HEK293T (cell line): ENCODE results near the gene RNF14.

Source experiments
- CTCF ChIA-PET: fragments of 350-600 bp; formaldehyde crosslinking; extraction: SDS; loops from one replicate; lab custom pipeline; 2021; ENCODE audit warnings: antibody characterized with exemption, inconsistent platforms; lab: Yijun Ruan, JAX
- POLR2A ChIA-PET: fragments of 350-600 bp; formaldehyde crosslinking; extraction: SDS; loops from one replicate; lab custom pipeline; 2020; ENCODE audit warnings: antibody characterized with exemption, inconsistent platforms; lab: Yijun Ruan, JAX
- DNase-seq: peaks from one replicate; pipeline ENCODE4 v3.0.0; 2012; ENCODE audit warnings: mixed read lengths; ENCODE audit errors: extremely low spot score
- ARNT ChIP-seq: fragments of 450-650 bp; IDR thresholded peaks from 2 replicates; pipeline ENCODE4 v1.6.1; 2017; ENCODE audit warnings: mild to moderate bottlenecking
- BHLHE40 ChIP-seq: fragments of 450-650 bp; IDR thresholded peaks from 2 replicates; pipeline ENCODE4 v1.6.1; 2016; ENCODE audit warnings: mild to moderate bottlenecking, moderate library complexity, borderline replicate concordance
- CTBP1 ChIP-seq: fragments of 450-650 bp; IDR thresholded peaks from 2 replicates; pipeline ENCODE4 v1.6.1; 2016; ENCODE audit warnings: borderline replicate concordance
- ELF4 ChIP-seq: fragments of 450-650 bp; IDR thresholded peaks from 2 replicates; pipeline ENCODE4 v1.6.1; 2017; ENCODE audit warnings: antibody characterized with exemption
- FOXA1 ChIP-seq: fragments of 450-650 bp; IDR thresholded peaks from 2 replicates; pipeline ENCODE4 v1.6.1; 2016; ENCODE audit warnings: mild to moderate bottlenecking
- FOXK2 ChIP-seq: fragments of 450-650 bp; IDR thresholded peaks from 2 replicates; pipeline ENCODE4 v1.6.1; 2016; ENCODE audit warnings: mild to moderate bottlenecking
- FOXM1 ChIP-seq: fragments of 450-650 bp; IDR thresholded peaks from 2 replicates; pipeline ENCODE4 v1.6.1; 2017; ENCODE audit warnings: mild to moderate bottlenecking, borderline replicate concordance
- HDGF ChIP-seq: fragments of 450-650 bp; IDR thresholded peaks from 2 replicates; pipeline ENCODE4 v1.6.1; 2017; ENCODE audit warnings: antibody characterized with exemption, borderline replicate concordance
- L3MBTL2 ChIP-seq: fragments of 450-650 bp; conservative IDR thresholded peaks from 2 replicates; pipeline ENCODE4 v1.6.1; 2016; ENCODE audit warnings: mild to moderate bottlenecking
- LEF1 ChIP-seq: fragments of 450-650 bp; IDR thresholded peaks from 2 replicates; pipeline ENCODE4 v1.6.1; 2017; ENCODE audit warnings: mild to moderate bottlenecking, borderline replicate concordance
- NFRKB ChIP-seq: fragments of 450-650 bp; IDR thresholded peaks from 2 replicates; pipeline ENCODE4 v1.6.1; 2016; ENCODE audit warnings: mild to moderate bottlenecking, moderate library complexity
- PKNOX1 ChIP-seq: fragments of 450-650 bp; IDR thresholded peaks from 2 replicates; pipeline ENCODE4 v1.6.1; 2016
- SP1 ChIP-seq: fragments of 450-650 bp; IDR thresholded peaks from 2 replicates; pipeline ENCODE4 v1.6.1; 2017
- SUZ12 ChIP-seq: fragments of 450-650 bp; IDR thresholded peaks from 2 replicates; pipeline ENCODE4 v1.6.1; 2016; ENCODE audit warnings: mild to moderate bottlenecking
- TARDBP ChIP-seq: fragments of 450-650 bp; IDR thresholded peaks from 2 replicates; pipeline ENCODE4 v1.6.1; 2016
- ZNF384 ChIP-seq: fragments of 450-650 bp; IDR thresholded peaks from 2 replicates; pipeline ENCODE4 v1.6.1; 2016

The RNF14 gene

GRCh38 chr5:141935538-141935937 is 33.4 kb upstream of the RNF14 start:
- no peak for DNase-seq
- ChIA-PET POLR2A (interaction anchor here (1.0 kb wide), 1 partner anchor 12 kb away, joined by 3 read pairs; the partner anchor contains the start of gene DELE1), CTCF (no interaction called here)
- TF ChIP-seq FOXM1, result no peak
- no peak for TF ChIP-seq TARDBP
- no peak for TF ChIP-seq BHLHE40

GRCh38 chr5:141940695-141941271 is 28.1 kb upstream of the RNF14 start:
- ChIA-PET POLR2A (interaction anchor here (0.6 to 6.9 kb wide), 2 partner anchors 17 to 137 kb away, joined by 3 to 38 read pairs; partner anchors contain the start of gene DELE1), CTCF (interaction anchor here (2.1 kb wide), 1 partner anchor 20 kb away, joined by 8 read pairs; no protein-coding TSS in a partner anchor)
- TF ChIP-seq LEF1, result no peak
- no peak for TF ChIP-seq ARNT
- no peak for TF ChIP-seq TARDBP
- no peak for TF ChIP-seq BHLHE40
- no peak for TF ChIP-seq FOXK2
- no peak for TF ChIP-seq PKNOX1
- no peak for TF ChIP-seq CTBP1
- no peak for DNase-seq

GRCh38 chr5:141941307-141941706 is 27.6 kb upstream of the RNF14 start:
- no peak for TF ChIP-seq FOXA1
- TF ChIP-seq ELF4, result no peak
- no peak for TF ChIP-seq ZNF384
- TF ChIP-seq NFRKB, result no peak
- TF ChIP-seq SUZ12, result no peak
- no peak for TF ChIP-seq FOXM1
- TF ChIP-seq PKNOX1, result no peak
- no peak for TF ChIP-seq HDGF
- DNase-seq, result no peak
- ChIA-PET POLR2A (interaction anchor here (6.9 kb wide), 1 partner anchor 18 kb away, joined by 38 read pairs; the partner anchor contains the start of gene DELE1), CTCF (interaction anchor here (2.1 kb wide), 1 partner anchor 19 kb away, joined by 8 read pairs; no protein-coding TSS in a partner anchor)

GRCh38 chr5:141941779-141942178 is 27.1 kb upstream of the RNF14 start:
- CTCF ChIA-PET, result interaction anchor here (1.2 to 2.1 kb wide), 2 partner anchors 19 to 63 kb away, joined by 3 to 8 read pairs; partner anchors contain the start of gene PCDH1
- POLR2A ChIA-PET, result interaction anchor here (6.9 kb wide), 1 partner anchor 18 kb away, joined by 38 read pairs; the partner anchor contains the start of gene DELE1
- TF ChIP-seq FOXK2 (no peak), FOXM1 (no peak), TARDBP (no peak), SUZ12 (no peak), ZNF384 (no peak), CTBP1 (no peak), SP1 (no peak), BHLHE40 (no peak), PKNOX1 (no peak), LEF1 (no peak), HDGF (no peak), L3MBTL2 (no peak), FOXA1 (no peak), NFRKB (no peak), ARNT (no peak), ELF4 (no peak)
- DNase-seq, result no peak

- DNase-seq, result no peak
- no peak for TF ChIP-seq SUZ12
- TF ChIP-seq PKNOX1, result peak; percentile 31; the same call in 1 of the 2 replicates
- TF ChIP-seq FOXK2, result no peak
- no peak for TF ChIP-seq HDGF
- TF ChIP-seq FOXM1, result no peak
- no peak for TF ChIP-seq CTBP1
- no peak for TF ChIP-seq ZNF384
- no peak for TF ChIP-seq L3MBTL2
- TF ChIP-seq FOXA1, result no peak
- ChIA-PET POLR2A (interaction anchor here (6.9 kb wide), 1 partner anchor 19 kb away, joined by 38 read pairs; the partner anchor contains the start of gene DELE1), CTCF (interaction anchor here (1.2 kb wide), 1 partner anchor 64 kb away, joined by 3 read pairs; the partner anchor contains the start of gene PCDH1)
Measured at GRCh38 chr5:141942185-141942857, 26.6 kb upstream of the RNF14 start.
